Stimulated activated CD4-positive, alpha-beta T cell treated with anti-CD3 and anti-CD28 coated beads, Interleukin-4, amount 100 ng/mL, for 4 hours (primary cell): ENCODE measurements around the gene SHF.
"Not testable (repeated sequence)": the region's sequence is repeated elsewhere in the genome, so short reads cannot be mapped to it uniquely, and the experiment has no call there.

Experiments used
- DNase-seq, 2 experiments: peaks; one replicate each; pipeline ENCODE4 v3.0.0-alpha.2; 2020

Gene SHF, protein sequence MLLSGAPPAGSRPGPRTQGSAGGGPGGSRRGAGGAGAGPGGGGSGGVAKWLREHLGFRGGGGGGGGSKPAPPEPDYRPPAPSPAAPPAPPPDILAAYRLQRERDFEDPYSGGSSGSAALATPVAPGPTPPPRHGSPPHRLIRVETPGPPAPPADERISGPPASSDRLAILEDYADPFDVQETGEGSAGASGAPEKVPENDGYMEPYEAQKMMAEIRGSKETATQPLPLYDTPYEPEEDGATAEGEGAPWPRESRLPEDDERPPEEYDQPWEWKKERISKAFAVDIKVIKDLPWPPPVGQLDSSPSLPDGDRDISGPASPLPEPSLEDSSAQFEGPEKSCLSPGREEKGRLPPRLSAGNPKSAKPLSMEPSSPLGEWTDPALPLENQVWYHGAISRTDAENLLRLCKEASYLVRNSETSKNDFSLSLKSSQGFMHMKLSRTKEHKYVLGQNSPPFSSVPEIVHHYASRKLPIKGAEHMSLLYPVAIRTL

DNA sequence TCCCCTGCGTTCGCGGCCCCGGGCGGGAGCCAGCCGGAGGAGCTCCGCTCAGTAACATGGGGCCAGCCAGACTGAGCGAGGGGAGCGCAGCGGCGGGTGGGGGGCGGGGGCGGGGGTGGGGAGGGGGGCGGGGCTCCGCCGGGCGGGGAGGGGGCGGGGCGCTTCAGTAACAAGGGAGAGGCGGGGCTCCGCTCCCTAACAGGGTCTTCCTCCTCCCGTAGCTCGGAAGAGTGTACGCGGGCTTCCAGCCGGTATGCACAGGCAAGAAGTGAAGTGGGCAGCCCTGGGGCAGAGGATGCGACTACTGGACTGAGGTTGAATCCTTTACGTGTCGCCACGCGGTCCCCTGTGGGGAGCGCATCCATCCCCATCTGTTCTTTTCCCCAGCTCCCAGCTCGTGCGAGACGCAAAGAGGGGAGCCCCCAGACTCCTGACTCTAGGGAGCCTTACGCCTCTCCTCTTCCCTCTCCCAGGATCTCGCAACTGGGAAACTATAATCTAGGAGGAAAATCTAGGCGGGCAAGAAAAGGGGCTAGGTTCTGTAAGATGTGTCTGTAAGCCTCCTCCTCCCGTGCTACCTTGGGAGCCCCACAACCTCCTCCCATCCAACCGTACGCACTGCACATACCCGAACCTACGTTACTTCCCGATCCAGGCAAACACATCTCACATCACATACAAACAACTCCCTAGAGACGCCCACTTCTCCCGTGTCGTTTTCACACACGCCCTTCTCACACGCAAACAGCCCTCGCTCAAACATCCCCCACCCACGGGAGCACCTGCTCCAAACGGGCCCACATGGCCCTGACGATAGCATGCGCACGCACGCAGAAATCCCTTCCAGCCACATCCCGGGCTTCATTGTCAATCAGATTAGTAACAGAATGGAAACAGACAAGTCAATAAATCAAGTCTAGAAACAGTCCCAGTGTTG, at the start of gene SHF:
Gene SHF (minus strand): TSS at position 73 of the 937 bp plus-strand sequence. CDS start 15 bp downstream, at position 58.
- DNase-seq, result peak; percentile 77 to 91

DNA sequence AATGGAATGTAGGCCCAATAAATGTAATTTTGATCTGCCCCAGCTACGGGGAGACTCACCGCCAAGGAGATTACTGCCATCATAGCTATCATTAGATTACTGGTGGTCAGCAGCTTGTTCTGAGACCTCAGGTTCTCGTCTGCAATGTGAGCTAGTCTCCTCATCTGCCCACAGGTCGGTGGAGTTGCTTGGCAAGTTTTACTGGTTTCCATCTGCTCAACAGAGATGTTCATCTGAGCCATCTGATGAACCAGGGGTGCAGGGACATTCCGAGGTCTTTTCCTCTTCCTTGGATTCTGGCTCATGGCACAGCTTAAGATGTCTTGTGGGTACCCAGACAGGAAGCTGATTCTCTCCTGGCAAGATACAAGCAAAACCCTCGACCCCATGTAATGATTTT, 49.0 kb upstream of the SHF start:
- DNase-seq, result not testable (repeated sequence)

DNA sequence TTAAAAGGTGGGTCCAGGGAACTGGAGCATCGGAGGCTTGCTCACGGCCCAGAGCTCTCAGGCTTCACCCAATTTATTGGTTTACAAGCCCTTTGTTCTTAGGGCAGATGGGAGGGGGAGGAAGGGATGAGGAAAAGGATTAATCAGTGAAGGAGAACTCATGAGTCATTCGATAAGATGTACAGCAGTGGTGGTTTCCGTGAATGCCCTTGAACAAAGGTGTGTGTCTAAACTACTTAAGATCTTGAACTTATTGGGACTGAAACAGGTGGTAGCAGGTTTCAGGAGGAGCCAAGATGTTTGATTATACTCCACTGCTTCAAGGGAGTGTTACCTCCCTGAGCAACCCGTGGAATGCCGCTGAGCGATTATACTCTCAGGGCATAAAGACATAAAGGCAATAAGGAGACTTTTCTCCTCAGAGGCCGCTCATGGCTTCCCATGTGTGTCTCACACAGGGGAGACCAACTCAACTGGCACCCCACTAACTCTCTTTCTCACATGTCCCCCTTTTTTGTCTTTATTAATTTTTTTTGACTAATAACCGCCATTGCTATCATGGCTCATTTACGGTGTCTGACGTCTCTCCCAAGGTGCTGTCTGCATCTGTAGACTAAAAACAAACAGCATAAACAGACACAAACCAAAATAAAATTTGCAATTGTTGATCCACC, 46.9 kb upstream of the SHF start:
- DNase-seq, result no peak

- DNase-seq, result no peak
Measured at GRCh38 chr15:45231864-45232562, 44.2 kb upstream of the SHF start.

GRCh38 chr15:45231132-45231531, 43.4 kb upstream of the SHF start:
- DNase-seq, result no peak

- no peak for DNase-seq
Measured at GRCh38 chr15:45230245-45230965, 42.6 kb upstream of the SHF start.

DNA sequence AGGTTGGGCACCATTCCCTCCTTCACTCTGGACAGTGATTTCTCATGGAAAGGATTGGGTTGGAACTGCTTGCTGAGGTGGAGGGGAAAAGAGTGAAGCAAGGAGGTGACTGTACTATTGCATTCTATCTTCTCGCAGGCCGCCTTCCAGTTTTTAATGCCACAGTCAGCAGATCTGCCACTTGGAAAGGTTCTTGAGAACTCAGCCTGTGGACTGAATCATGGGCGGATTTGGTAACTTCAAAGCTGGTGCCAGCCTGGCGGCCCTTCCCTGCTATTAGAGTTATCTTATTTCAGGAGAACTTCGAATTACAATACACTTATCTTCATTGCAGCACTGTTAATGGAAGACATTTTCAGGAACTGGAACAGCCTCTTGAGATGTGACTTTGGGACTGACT, 41.2 kb upstream of the SHF start:
- no peak for DNase-seq

DNA sequence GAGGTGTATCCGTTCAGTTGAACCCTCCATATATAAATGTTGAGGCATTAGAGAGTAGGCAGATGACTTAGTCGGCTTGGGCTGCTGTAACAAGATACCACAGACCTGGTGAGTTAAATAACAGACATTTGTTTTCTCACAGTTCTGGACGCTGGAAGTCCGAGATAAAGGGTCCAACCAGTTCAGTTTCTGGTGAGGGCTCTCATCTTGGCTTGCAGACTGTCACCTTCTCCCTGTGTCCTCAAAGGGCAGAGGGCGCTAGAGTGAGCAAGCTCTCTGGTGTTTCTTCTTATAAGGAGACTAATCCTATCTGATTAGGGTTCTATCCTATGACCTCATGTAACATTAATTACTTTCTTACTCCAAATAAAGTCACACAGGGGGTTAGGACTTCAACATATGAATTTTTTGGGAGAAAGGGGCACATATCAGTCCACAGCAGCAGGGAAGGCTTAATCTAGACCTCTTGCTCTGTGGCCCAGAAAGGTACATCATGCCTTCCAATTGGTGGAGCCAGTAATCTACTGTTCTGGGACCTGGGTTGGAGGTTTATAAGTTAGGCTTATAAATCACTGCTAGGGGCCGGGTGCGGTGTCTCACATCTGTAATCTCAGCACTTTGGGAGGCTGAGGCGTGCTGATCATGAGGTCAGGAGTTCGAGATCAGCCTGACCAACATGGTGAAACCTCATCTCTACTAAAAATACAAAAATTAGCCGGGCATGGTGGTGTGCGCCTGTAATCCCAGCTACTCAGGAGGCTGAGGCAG, 37.9 kb upstream of the SHF start:
- DNase-seq, result no peak

DNA sequence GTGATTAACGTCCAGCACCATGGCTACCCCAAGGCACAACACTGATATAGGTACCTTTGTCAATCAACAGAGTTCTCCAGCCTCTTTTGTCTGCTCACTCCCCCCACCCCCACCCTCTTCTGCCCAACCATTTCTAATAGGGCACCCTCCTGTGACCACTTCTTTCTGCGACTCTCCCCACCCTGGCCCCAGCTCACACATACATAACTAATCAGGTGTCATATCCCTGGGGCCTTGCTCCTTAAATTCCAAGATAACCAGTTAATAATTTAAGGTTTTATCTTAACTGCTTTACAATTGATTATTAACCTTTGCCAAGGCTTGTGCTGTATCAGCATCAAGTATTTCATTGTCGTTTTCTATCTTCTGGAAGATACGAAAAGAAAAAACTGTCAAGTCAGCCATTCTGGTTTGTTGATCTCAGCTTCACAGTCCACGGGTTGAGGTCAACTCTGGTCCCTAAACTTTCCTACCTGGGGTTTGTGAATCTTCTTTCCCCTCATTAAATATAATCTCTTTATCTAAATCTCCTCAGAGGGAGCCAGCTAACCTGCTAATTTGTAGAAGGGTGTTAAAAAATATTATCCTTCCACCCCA, 37.0 kb upstream of the SHF start:
- no peak for DNase-seq

GRCh38 chr15:45221967-45222366, 34.2 kb upstream of the SHF start:
- DNase-seq, result no peak

GRCh38 chr15:45221053-45221599, 33.4 kb upstream of the SHF start:
- DNase-seq, result no peak

GRCh38 chr15:45212493-45212892, 24.7 kb upstream of the SHF start:
- no peak for DNase-seq

- DNase-seq, result peak in 1 of 2 experiments; percentile 45
Measured at GRCh38 chr15:45205192-45205591, 17.4 kb upstream of the SHF start.

- no peak for DNase-seq
Measured at GRCh38 chr15:45203182-45203581, 15.4 kb upstream of the SHF start.

- no peak for DNase-seq
Measured at GRCh38 chr15:45201869-45202268, 14.1 kb upstream of the SHF start.

GRCh38 chr15:45201557-45201859, 13.7 kb upstream of the SHF start:
- no peak for DNase-seq

DNA sequence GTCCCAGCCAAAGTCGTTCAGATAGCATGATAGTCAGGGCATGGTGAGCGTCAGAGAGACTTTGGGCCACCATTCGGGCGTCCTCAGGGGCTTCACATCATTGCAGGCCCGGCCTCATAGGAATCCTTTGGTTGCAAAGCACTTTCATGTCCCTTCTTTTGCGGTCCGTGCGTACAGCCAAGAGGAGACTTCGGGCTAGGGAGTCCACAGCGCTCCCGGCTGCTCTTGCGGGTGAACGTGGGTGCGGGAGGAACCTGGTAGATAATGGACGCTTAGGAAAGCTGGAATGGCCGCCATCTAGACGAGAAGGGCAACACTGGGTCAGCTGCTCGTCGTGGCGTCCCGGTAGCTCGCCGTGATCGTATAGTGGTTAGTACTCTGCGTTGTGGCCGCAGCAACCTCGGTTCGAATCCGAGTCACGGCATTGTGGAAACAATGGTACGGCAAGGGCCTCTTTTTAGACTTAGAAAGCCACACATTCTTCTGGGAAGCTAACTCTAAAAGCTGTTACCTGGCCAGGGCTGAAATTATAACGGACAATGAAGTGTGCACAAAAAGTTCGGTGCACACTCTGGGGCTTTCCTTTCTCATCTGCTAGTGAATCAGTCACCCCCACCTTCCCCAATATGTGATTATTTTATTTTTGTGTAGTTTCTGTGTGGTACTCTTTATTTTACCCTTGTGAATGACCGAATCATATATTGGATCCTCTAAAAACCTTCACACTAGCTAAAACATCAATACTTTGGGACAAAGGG, 13.2 kb upstream of the SHF start:
- peak; percentile 74 to 86 for DNase-seq

GRCh38 chr15:45200001-45200798, 12.4 kb upstream of the SHF start:
- peak; percentile 94 to 96 for DNase-seq
